CD4-positive, alpha-beta T cell treated with Interferon gamma for 1 hour (primary cell): ENCODE measurements around the gene SHPK.

Source experiments
- DNase-seq: peaks from one replicate; pipeline ENCODE4 v3.0.0-alpha.2; 2020

Gene SHPK

GRCh38 chr17:3636154-3636907 is at the start of gene SHPK, which contains the start of gene CTNS:
Gene SHPK (minus strand): TSS chr17:3636250. CDS start chr17:3636219, 31 bp downstream.
Gene CTNS (plus strand): TSS chr17:3636760. CDS start chr17:3640207, 3,447 bp downstream.
- DNase-seq: peak; percentile 94

- no peak for DNase-seq
Observed at GRCh38 chr17:3685174-3685573, 49.1 kb upstream of the SHPK start.

- peak; percentile 51 for DNase-seq
Observed at GRCh38 chr17:3683054-3683511, 47.0 kb upstream of the SHPK start.

GRCh38 chr17:3682033-3682432 is 46.0 kb upstream of the SHPK start:
- no peak for DNase-seq

- no peak for DNase-seq
Observed at GRCh38 chr17:3681565-3681964, 45.5 kb upstream of the SHPK start.

- no peak for DNase-seq
Observed at GRCh38 chr17:3681057-3681456, 45.0 kb upstream of the SHPK start.

- no peak for DNase-seq
Observed at GRCh38 chr17:3679531-3680126, 43.6 kb upstream of the SHPK start.

- DNase-seq: no peak
Observed at GRCh38 chr17:3678821-3679530, 42.9 kb upstream of the SHPK start.

- DNase-seq: no peak
Observed at GRCh38 chr17:3678095-3678820, 42.2 kb upstream of the SHPK start.

- DNase-seq: no peak
Observed at GRCh38 chr17:3675886-3676285, 39.8 kb upstream of the SHPK start.

- DNase-seq: no peak
Observed at GRCh38 chr17:3672571-3672970, 36.5 kb upstream of the SHPK start.

- DNase-seq: no peak
Observed at GRCh38 chr17:3669548-3669947, 33.5 kb upstream of the SHPK start.

GRCh38 chr17:3669085-3669347 is 33.0 kb upstream of the SHPK start:
- no peak for DNase-seq

- DNase-seq: peak; percentile 97
Observed at GRCh38 chr17:3668279-3669084, 32.4 kb upstream of the SHPK start, which contains the start of the genes EMC6 and TAX1BP3. Gene EMC6 (plus strand): TSS chr17:3668812. CDS start chr17:3669147, 335 bp downstream. Gene TAX1BP3 (minus strand): TSS chr17:3668578. CDS start chr17:3668526, 52 bp downstream.

- DNase-seq: no peak
Observed at GRCh38 chr17:3667366-3668278, 31.6 kb upstream of the SHPK start.

GRCh38 chr17:3666516-3666915 is 30.5 kb upstream of the SHPK start:
- DNase-seq: no peak

- DNase-seq: no peak
Observed at GRCh38 chr17:3665834-3666233, 29.8 kb upstream of the SHPK start.

- no peak for DNase-seq
Observed at GRCh38 chr17:3663102-3664011, 27.3 kb upstream of the SHPK start.

GRCh38 chr17:3660311-3660891 is 24.4 kb upstream of the SHPK start:
- no peak for DNase-seq
